ENCODE results near the gene SUCNR1. TPM values are rescaled to one million over a fixed set of nuclear protein-coding genes. Genes with fewer than 3 reads are reported as not detected.

SUCNR1 gene
- not detected in 2 replicates for total RNA-seq

GRCh38 chr3:151873398-151873797, at the start of gene SUCNR1:
SUCNR1 (plus strand) TSS chr3:151873643; CDS start chr3:151879893, 6,250 bp downstream.

Other genes starting within 250 kb of the SUCNR1 start
- not detected in 2 replicates for gene AADACL2, start 139.7 kb upstream of the SUCNR1 start, total RNA-seq
- 1.1 TPM in 1 of 2 replicates, not detected in the other for gene AADAC, start 59.5 kb upstream of the SUCNR1 start, total RNA-seq